Liver (tissue), 9 donors: ENCODE measurements around the gene ABL1. TPM values are rescaled to one million over a fixed set of nuclear protein-coding genes. Genes with fewer than 3 reads are reported as not detected.

Experiments
- DNase-seq: peaks from one replicate; pipeline ENCODE4 v3.0.0-alpha.2; 2017; ENCODE audit warnings: low spot score
- H3K27ac ChIP-seq, 2 donors: one replicate each; pipeline ENCODE4 v1.7.0; 2013; ENCODE audit warnings: inconsistent platforms in 2 of 2, low read length in 2 of 2, control low read depth in 1 of 2, low read depth in 1 of 2, mild to moderate bottlenecking in 1 of 2
- H3K27me3 ChIP-seq, 4 donors: one replicate each; pipeline versions ENCODE4 v1.6.1 to v1.7.0; 2013; ENCODE audit warnings: low read length in 3 of 4, inconsistent platforms in 1 of 4, mild to moderate bottlenecking in 1 of 4, moderate library complexity in 1 of 4; ENCODE audit not compliant: control insufficient read depth in 4 of 4, insufficient read depth in 4 of 4
- H3K36me3 ChIP-seq, 4 donors: one replicate each; pipeline versions ENCODE4 v1.6.1 to v1.7.0; 2013; ENCODE audit warnings: low read length in 3 of 4, mild to moderate bottlenecking in 3 of 4, low read depth in 1 of 4, moderate library complexity in 1 of 4; ENCODE audit not compliant: control insufficient read depth in 4 of 4, insufficient read depth in 3 of 4
- H3K4me1 ChIP-seq, 4 donors: one replicate each; pipeline versions ENCODE4 v1.6.1 to v1.7.0; 2013; ENCODE audit warnings: low read length in 3 of 4, mild to moderate bottlenecking in 3 of 4, moderate library complexity in 1 of 4; ENCODE audit not compliant: control insufficient read depth in 4 of 4, insufficient read depth in 4 of 4
- H3K4me3 ChIP-seq, 3 donors: one replicate each; pipeline versions ENCODE4 v1.6.1 to v1.7.0; 2013; ENCODE audit warnings: low read length in 3 of 3, control low read depth in 1 of 3, low read depth in 1 of 3, mild to moderate bottlenecking in 1 of 3
- H3K9ac ChIP-seq, 2 donors: one replicate each; pipeline ENCODE4 v1.7.0; 2013; ENCODE audit warnings: low read length in 2 of 2, mild to moderate bottlenecking in 2 of 2, moderate library complexity in 2 of 2, control low read depth in 1 of 2, low read depth in 1 of 2
- H3K9me3 ChIP-seq, 4 donors: one replicate each; pipeline versions ENCODE4 v1.6.1 to v1.7.0; 2013; ENCODE audit warnings: low read length in 3 of 4; ENCODE audit not compliant: control insufficient read depth in 4 of 4
- EGR1 ChIP-seq, 2 donors: IDR thresholded peaks; 2 replicates each; pipeline ENCODE4 v1.6.1; 2016 to 2018; ENCODE audit warnings: antibody characterized with exemption in 2 of 2, low read depth in 2 of 2
- FOXA1 ChIP-seq: IDR thresholded peaks from 2 replicates; pipeline ENCODE4 v1.6.1; 2016; ENCODE audit warnings: antibody characterized with exemption
- GABPA ChIP-seq, 2 donors: IDR thresholded peaks in 1 of 2; conservative IDR thresholded peaks in 1 of 2; 2 replicates each; pipeline ENCODE4 v1.6.1; 2016; ENCODE audit warnings: antibody characterized with exemption in 2 of 2, mild to moderate bottlenecking in 1 of 2, moderate library complexity in 1 of 2
- NR2F2 ChIP-seq: IDR thresholded peaks from 2 replicates; pipeline ENCODE4 v1.6.1; 2016; ENCODE audit warnings: antibody characterized with exemption
- RAD21 ChIP-seq, 2 donors: IDR thresholded peaks; 2 replicates each; pipeline ENCODE4 v1.6.1; 2016; ENCODE audit warnings: antibody characterized with exemption in 2 of 2, mild to moderate bottlenecking in 2 of 2
- SP1 ChIP-seq: IDR thresholded peaks from 2 replicates; pipeline ENCODE4 v1.6.1; 2018; ENCODE audit warnings: antibody characterized with exemption, mild to moderate bottlenecking
- TAF1 ChIP-seq: conservative IDR thresholded peaks from 2 replicates; pipeline ENCODE4 v1.6.1; 2016; ENCODE audit warnings: antibody characterized with exemption, mild to moderate bottlenecking
- WGBS: extraction: QIAGEN DNeasy Blood & Tissue Kit; methylation state at CpG from one replicate; pipeline ENCODE4 v1.1.7; 2013; 5-methylcytosine and 5-hydroxymethylcytosine counted together
- polyA plus RNA-seq, 2 donors: library from polyadenylated mRNA; stranded (reverse) in 1 of 2; unstranded in 1 of 2; fragments of 200-250 nt in 1 of 2; fragments of >200 nt in 1 of 2; fragmentation: Nextera tagmentation in 1 of 2; extraction: Ambion mirVana in 1 of 2; gene quantifications; one replicate each; pipeline versions ENCODE4 v1.2.1 to v1.2.3, GENCODE V29; 2013 to 2015
- total RNA-seq, 2 donors: library from RNA; depleted of rRNA; stranded (reverse); fragments of >200 nt; gene quantifications; one replicate each; pipeline ENCODE4 v1.2.3, GENCODE V29; 2014
- TF ChIP-seq, protein P1 (sequence below): IDR thresholded peaks from 2 replicates; pipeline ENCODE4 v1.6.1; 2016; ENCODE audit warnings: antibody characterized with exemption
- TF ChIP-seq, protein P2 (sequence below): fragments of 150-350 bp; IDR thresholded peaks from 2 replicates; pipeline ENCODE4 v1.5.1; 2017; ENCODE audit warnings: improper control_type of control experiment, low read depth, low read length; ENCODE audit not compliant: missing input control
- donor health status: healthy.
- donor health status: healthy.
- donor health status: healthy.
- donor health status: healthy.
- donor health status: healthy.

Gene ABL1
- total and polyA plus RNA-seq, 4 donors, result 4.2 to 14.2 (median 10.9) TPM

DNA sequence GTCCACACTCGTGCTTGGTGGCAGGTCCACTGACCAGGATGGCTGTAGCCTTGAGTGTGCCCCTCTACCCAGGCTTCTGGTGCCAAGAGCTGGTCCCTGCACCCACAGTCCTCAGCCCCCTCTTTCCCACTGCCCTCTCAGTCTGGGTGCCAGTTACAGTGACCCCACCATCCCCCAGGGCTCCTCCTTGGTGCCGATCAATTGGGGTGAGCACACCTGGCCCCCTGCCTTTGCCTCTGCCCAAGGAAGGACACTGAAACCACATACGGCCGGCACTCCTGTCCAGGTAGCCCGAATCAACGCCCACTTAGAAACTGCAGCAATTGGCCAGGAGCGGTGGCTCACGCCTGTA lies 80.0 kb downstream of the ABL1 start:
- no peaks in the 10 kb centered on the region for H3K9me3 ChIP-seq
- no peak overlapping the region for H3K4me3 ChIP-seq
- peaks cover 0 to 7% (median 0%) of the 10 kb centered on the region in 4 donors for H3K27me3 ChIP-seq
- no peak overlapping the region for H3K27ac ChIP-seq
- H3K4me1 ChIP-seq, result no peaks in the 10 kb centered on the region
- H3K9ac ChIP-seq, result no peak overlapping the region
- DNase-seq, result no peak
- no peak for TF ChIP-seq SP1
- TF ChIP-seq, protein P1, sequence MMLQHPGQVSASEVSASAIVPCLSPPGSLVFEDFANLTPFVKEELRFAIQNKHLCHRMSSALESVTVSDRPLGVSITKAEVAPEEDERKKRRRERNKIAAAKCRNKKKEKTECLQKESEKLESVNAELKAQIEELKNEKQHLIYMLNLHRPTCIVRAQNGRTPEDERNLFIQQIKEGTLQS, result no peak
- WGBS, result 81% methylated on average over 8 of the region's 8 CpGs
- no peaks in the 10 kb centered on the region for H3K36me3 ChIP-seq

DNA sequence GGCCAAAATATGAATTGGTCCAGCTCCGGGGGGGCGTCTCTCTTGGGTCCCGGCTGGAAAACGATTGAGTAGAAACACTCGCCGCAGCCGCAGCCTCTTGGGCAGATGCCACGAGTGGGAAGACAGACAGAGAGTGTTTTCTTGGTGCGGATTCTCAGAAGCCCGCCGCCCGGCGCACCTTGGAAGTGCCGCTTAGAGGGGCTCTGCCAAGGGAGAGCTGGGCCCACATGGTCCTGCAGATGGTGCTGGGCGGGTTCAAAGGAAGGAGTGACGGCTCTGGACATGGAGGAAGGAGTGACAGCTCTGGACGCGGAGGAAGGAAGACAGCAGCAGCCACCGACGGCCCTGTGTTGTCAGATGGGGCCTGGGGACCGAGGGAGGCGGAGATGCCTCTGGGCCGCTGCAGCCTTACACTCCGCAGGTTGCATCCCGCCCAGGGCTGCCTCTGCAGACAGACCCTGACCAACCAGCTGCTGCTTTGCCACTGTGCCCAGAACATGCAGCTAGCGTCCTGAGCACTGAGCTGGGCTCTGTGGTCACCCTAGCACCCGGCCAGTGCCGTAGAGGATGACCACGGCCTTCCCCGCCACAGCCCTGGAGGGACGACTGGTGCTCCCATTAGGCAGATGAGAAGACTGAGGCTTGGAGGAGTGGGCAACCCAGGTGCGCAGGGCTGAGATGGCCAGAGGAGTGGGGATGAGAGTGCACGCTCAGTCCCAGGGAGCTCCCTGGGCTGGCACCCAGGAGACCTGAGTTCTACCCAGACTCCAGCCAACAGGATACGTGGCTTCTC lies 82.3 kb downstream of the ABL1 start:
- Histone ChIP-seq H3K27me3 (peaks cover 0 to 3% (median 1%) of the 10 kb centered on the region in 4 donors), H3K9ac (no peak overlapping the region), H3K9me3 (no peaks in the 10 kb centered on the region), H3K36me3 (no peaks in the 10 kb centered on the region), H3K4me3 (no peak overlapping the region), H3K4me1 (no peaks in the 10 kb centered on the region), H3K27ac (no peak overlapping the region)
- no peak for DNase-seq
- 83% methylated on average over 34 of the region's 34 CpGs for WGBS
- TF ChIP-seq FOXA1 (no peak), NR2F2 (no peak), RAD21 (IDR thresholded peaks at IDR 0.05) (no peak)

DNA sequence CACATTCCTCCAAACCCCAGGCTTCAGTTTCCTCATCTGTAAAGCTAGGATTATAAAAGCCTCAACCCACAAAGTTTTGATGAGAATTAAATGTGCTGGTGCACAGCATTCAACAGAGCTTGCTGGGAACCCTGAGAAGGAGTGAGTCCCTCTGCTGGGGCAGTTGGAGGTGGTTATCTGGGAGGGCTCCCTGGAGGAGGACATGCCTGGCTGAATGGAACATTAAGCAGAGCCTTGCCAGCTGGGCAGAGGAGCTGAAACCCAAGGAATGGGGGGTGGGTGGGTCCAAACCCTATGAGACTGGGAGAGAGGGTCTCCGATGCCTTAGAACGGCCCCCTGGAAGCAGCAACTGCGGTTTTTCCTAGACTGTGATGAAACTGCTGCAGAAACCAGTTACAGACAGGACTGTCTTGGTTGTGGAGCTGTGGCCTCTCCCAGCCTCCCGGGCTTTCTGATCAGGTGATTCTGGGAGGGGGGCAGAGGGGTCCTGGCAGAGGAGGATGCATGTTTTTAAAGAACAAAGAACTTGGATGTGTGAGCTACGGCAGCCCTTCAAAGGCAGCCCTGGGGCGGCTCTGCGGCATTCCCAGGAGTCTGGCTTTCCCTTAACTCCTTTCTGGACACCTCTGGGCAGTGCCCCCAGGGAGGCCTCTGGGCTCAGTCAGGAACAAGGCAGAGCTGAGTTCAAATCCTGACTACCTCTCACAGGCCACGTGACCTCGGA lies 83.2 kb downstream of the ABL1 start:
- no peak overlapping the region for H3K27ac ChIP-seq
- no peak for DNase-seq
- no peaks in the 10 kb centered on the region for H3K4me1 ChIP-seq
- no peaks in the 10 kb centered on the region for H3K9me3 ChIP-seq
- H3K36me3 ChIP-seq, result no peaks in the 10 kb centered on the region
- H3K27me3 ChIP-seq, result peaks cover 0 to 3% (median 1%) of the 10 kb centered on the region in 4 donors
- no peak overlapping the region for H3K9ac ChIP-seq
- H3K4me3 ChIP-seq, result no peak overlapping the region
- WGBS, result 65% methylated on average over 9 of the region's 9 CpGs
- TF ChIP-seq, protein P1, result no peak
- TF ChIP-seq GABPA (IDR thresholded peaks at IDR 0.05 in 1 of 2, conservative IDR thresholded peaks at IDR 0.05 in 1 of 2), result no peak
- TF ChIP-seq TAF1, result no peak

DNA sequence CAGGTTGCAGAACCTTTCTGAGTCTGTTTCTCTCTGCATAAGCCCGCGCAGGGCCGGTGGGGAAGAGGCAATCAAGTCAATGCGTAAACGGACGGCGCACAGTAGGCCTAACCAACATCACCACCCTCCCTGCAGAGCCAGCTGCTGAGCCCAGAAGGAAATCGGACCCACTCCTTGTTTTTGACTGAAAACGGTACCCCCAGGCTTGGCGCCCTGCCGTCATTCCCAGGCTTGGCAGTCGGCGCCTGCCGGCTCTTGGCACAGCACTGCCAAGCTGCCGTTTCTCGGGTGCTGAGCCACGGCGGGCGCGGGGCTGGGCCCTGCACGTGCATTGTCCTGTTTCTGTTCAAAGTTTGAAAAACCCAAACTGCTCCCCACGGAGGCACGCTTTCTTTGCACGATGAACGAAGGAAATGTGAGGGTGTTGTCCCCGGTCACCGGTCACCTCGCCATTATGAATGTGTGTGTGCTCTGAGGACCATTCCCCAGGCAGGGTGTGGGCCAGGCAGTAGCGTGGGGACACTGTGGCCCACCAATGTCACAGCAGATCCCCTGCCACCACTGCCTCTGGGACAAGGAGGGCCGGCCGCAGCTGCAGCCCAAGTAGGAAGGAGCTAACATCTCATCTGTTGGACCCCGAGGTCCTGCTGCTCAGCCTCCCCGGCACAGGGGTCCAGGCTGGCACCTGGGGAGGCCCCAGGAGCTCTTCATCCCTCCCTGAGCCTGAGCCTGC lies 83.9 kb downstream of the ABL1 start:
- H3K9ac ChIP-seq, result no peak overlapping the region
- H3K4me1 ChIP-seq, result no peaks in the 10 kb centered on the region
- H3K4me3 ChIP-seq, result no peak overlapping the region
- H3K27me3 ChIP-seq, result peaks cover 0 to 3% (median 1%) of the 10 kb centered on the region in 4 donors
- DNase-seq, result no peak
- no peaks in the 10 kb centered on the region for H3K9me3 ChIP-seq
- no peaks in the 10 kb centered on the region for H3K36me3 ChIP-seq
- TF ChIP-seq, protein P2, sequence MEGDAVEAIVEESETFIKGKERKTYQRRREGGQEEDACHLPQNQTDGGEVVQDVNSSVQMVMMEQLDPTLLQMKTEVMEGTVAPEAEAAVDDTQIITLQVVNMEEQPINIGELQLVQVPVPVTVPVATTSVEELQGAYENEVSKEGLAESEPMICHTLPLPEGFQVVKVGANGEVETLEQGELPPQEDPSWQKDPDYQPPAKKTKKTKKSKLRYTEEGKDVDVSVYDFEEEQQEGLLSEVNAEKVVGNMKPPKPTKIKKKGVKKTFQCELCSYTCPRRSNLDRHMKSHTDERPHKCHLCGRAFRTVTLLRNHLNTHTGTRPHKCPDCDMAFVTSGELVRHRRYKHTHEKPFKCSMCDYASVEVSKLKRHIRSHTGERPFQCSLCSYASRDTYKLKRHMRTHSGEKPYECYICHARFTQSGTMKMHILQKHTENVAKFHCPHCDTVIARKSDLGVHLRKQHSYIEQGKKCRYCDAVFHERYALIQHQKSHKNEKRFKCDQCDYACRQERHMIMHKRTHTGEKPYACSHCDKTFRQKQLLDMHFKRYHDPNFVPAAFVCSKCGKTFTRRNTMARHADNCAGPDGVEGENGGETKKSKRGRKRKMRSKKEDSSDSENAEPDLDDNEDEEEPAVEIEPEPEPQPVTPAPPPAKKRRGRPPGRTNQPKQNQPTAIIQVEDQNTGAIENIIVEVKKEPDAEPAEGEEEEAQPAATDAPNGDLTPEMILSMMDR, result no peak
- TF ChIP-seq EGR1 (IDR thresholded peaks at IDR 0.05; ENCODE audit: low read depth in 2 of 2), result no peak
- H3K27ac ChIP-seq, result no peak overlapping the region
- 78% methylated on average over 33 of the region's 33 CpGs for WGBS
